IMR-90 (cell line): Measurements from ENCODE around the gene ACTRT2. TPM values are rescaled to one million over a fixed set of nuclear protein-coding genes. Genes with fewer than 3 reads are reported as not detected.

Experiments
- ATAC-seq: fragments of 200-7000 bp; cut with Tn5 transposase; 2 replicates; pipeline ENCODE4 v1.9.1; 2020; ENCODE audit warnings: low read depth, mild to moderate bottlenecking, moderate library complexity
- BruUV-seq: library from RNA; stranded (reverse); fragments of 400-500 nt; replicated peaks from 2 replicates; lab custom pipeline; 2021; lab: Mats Ljungman, UMichigan
- CTCF ChIA-PET: fragments of 300-600 bp; formaldehyde crosslinking; extraction: SDS; loops from one replicate; lab custom pipeline; 2021; ENCODE audit warnings: antibody characterized with exemption; lab: Yijun Ruan, JAX
- POLR2A ChIA-PET: fragments of 300-600 bp; sonication (Branson Sonifier 250); formaldehyde crosslinking; loops from one replicate; lab custom pipeline; 2022; ENCODE audit warnings: antibody characterized with exemption; ENCODE audit not compliant: unreplicated experiment; lab: Charles Lee
- DNase-seq: peaks from one replicate; pipeline ENCODE4 v3.0.0; 2013
- H2AFZ ChIP-seq: replicated peaks from 2 replicates; pipeline ENCODE3; 2013; ENCODE audit warnings: low read length, mild to moderate bottlenecking; ENCODE audit not compliant: poor library complexity
- H2AK5ac ChIP-seq: 2 replicates; pipeline ENCODE4 v1.6.1; 2013; ENCODE audit warnings: low read depth, low read length, inconsistent platforms
- H2AK9ac ChIP-seq: replicated peaks from 2 replicates; pipeline ENCODE3; 2013; ENCODE audit warnings: mild to moderate bottlenecking, low read depth, low read length, moderate library complexity; ENCODE audit not compliant: poor library complexity
- H2BK120ac ChIP-seq: 2 replicates; pipeline ENCODE4 v1.6.1; 2013; ENCODE audit warnings: low read depth, low read length, inconsistent platforms
- H2BK15ac ChIP-seq: 3 replicates; pipeline ENCODE4 v1.6.1; 2013; ENCODE audit warnings: low read depth, low read length, inconsistent platforms
- H2BK20ac ChIP-seq: 2 replicates; pipeline ENCODE4 v1.6.1; 2013; ENCODE audit warnings: low read depth, mild to moderate bottlenecking, inconsistent platforms, low read length, moderate library complexity
- H2BK5ac ChIP-seq: 2 replicates; pipeline ENCODE4 v1.6.1; 2013; ENCODE audit warnings: mild to moderate bottlenecking, low read depth, low read length, inconsistent platforms; ENCODE audit not compliant: poor library complexity, severe bottlenecking
- H3K14ac ChIP-seq: replicated peaks from 2 replicates; pipeline ENCODE4 v1.6.1; 2013; ENCODE audit warnings: low read depth, low read length, inconsistent platforms
- H3K18ac ChIP-seq: 2 replicates; pipeline ENCODE4 v1.6.1; 2013; ENCODE audit warnings: low read depth, low read length, control low read depth
- H3K23ac ChIP-seq: 2 replicates; pipeline ENCODE4 v1.6.1; 2013; ENCODE audit warnings: low read depth, low read length, inconsistent platforms
- H3K27ac ChIP-seq: 2 replicates; pipeline ENCODE4 v1.5.1; 2013; ENCODE audit warnings: mild to moderate bottlenecking, control low read depth, low read length; ENCODE audit not compliant: insufficient read depth
- H3K27me3 ChIP-seq: 2 replicates; pipeline ENCODE4 v1.6.1; 2013; ENCODE audit warnings: low read length; ENCODE audit not compliant: control insufficient read depth, insufficient read depth
- H3K36me3 ChIP-seq: 2 replicates; pipeline ENCODE4 v1.6.1; 2013; ENCODE audit warnings: low read length, mixed read lengths; ENCODE audit not compliant: control insufficient read depth, insufficient read depth
- H3K4ac ChIP-seq: 2 replicates; pipeline ENCODE4 v1.6.1; 2013; ENCODE audit warnings: low read depth, low read length, inconsistent platforms
- H3K4me1 ChIP-seq: 2 replicates; pipeline ENCODE4 v1.6.1; 2013; ENCODE audit warnings: low read length, mixed read lengths; ENCODE audit not compliant: control insufficient read depth, insufficient read depth
- H3K4me2 ChIP-seq: 2 replicates; pipeline ENCODE4 v1.6.1; 2013; ENCODE audit warnings: low read depth, mild to moderate bottlenecking, control low read depth, low read length, moderate library complexity
- H3K4me3 ChIP-seq: 2 replicates; pipeline ENCODE4 v1.5.1; 2013; ENCODE audit warnings: low read depth, mild to moderate bottlenecking, control low read depth, low read length, moderate library complexity; ENCODE audit not compliant: insufficient read depth
- H3K56ac ChIP-seq: 2 replicates; pipeline ENCODE4 v1.6.1; 2013; ENCODE audit warnings: low read length, inconsistent platforms; ENCODE audit not compliant: insufficient read depth; ENCODE audit errors: extremely low read depth
- H3K79me1 ChIP-seq, 2 experiments: 2 replicates each; pipeline ENCODE4 v1.6.1; 2013; ENCODE audit warnings: low read length in 2 of 2, inconsistent platforms in 1 of 2, low read depth in 1 of 2
- H3K9ac ChIP-seq: 2 replicates; pipeline ENCODE4 v1.6.1; 2013; ENCODE audit warnings: low read depth, low read length, control low read depth
- H3K9me1 ChIP-seq: 2 replicates; pipeline ENCODE4 v1.6.1; 2013; ENCODE audit warnings: low read length, inconsistent platforms; ENCODE audit not compliant: insufficient read depth
- H3K9me3 ChIP-seq: 2 replicates; pipeline ENCODE4 v1.6.1; 2013; ENCODE audit warnings: low read length; ENCODE audit not compliant: control insufficient read depth, insufficient read depth
- H4K20me1 ChIP-seq: 2 replicates; pipeline ENCODE4 v1.6.1; 2013; ENCODE audit warnings: low read length, inconsistent platforms; ENCODE audit not compliant: insufficient read depth
- H4K5ac ChIP-seq: 2 replicates; pipeline ENCODE4 v1.6.1; 2013; ENCODE audit warnings: mild to moderate bottlenecking, low read depth, low read length, control low read depth
- H4K8ac ChIP-seq, 2 experiments: 2 replicates each; pipeline ENCODE4 v1.6.1; 2013; ENCODE audit warnings: low read depth in 2 of 2, low read length in 2 of 2, control low read depth in 1 of 2, inconsistent platforms in 1 of 2
- H4K91ac ChIP-seq: 2 replicates; pipeline ENCODE4 v1.6.1; 2013; ENCODE audit warnings: low read depth, low read length, inconsistent platforms; ENCODE audit not compliant: insufficient read depth
- MAZ ChIP-seq: IDR thresholded peaks from 2 replicates; pipeline ENCODE4 v1.6.1; 2012; ENCODE audit warnings: low read depth, mild to moderate bottlenecking, low read length, improper control_type of control experiment, moderate library complexity, borderline replicate concordance
- WGBS, 2 experiments: methylation state at CpG; one replicate each; pipeline versions ENCODE4 v1.1.5 to v1.1.7; 2013; ENCODE audit warnings: missing lambda C conversion rate in 2 of 2; ENCODE audit not compliant: insufficient read length in 1 of 2; ENCODE audit errors: extremely low coverage in 2 of 2; 5-methylcytosine and 5-hydroxymethylcytosine counted together
- dilution Hi-C: fragments of 300-500 bp; cut with HindIII; formaldehyde crosslinking; loops from one replicate; pipeline ENCODE4 v1.14.3; 2018; ENCODE audit warnings: low sequenced_read_pairs; ENCODE audit not compliant: unreplicated experiment
- in situ Hi-C: fragments of 300-500 bp; cut with MboI; formaldehyde crosslinking; loops from 3 replicates; pipeline ENCODE4 v1.14.3; 2019; ENCODE audit warnings: low sequenced_read_pairs, inconsistent platforms, mixed read lengths
- intact Hi-C: fragments of 100-400 bp; cut with micrococcal nuclease; formaldehyde crosslinking; loops from 2 replicates; pipeline ENCODE4 v1.10.0; 2022
- polyA plus RNA-seq, 3 experiments: library from polyadenylated mRNA; depleted of rRNA; stranded (reverse); fragments of >200 nt; gene quantifications; 2 replicates each; pipeline ENCODE4 v1.2.3, GENCODE V29; 2012; ENCODE audit warnings: low replicate concordance in 1 of 3
- total RNA-seq: library from RNA; depleted of rRNA; stranded (reverse); fragments of >200 nt; gene quantifications from 2 replicates; pipeline ENCODE4 v1.2.3, GENCODE V29; 2012
- TF ChIP-seq, protein P1 (sequence below): fragments of 150-350 bp; IDR thresholded peaks from 2 replicates; pipeline ENCODE4 v1.6.1; 2017; ENCODE audit warnings: mild to moderate bottlenecking, antibody characterized with exemption, low read length, low read depth

The ACTRT2 gene
- total and polyA plus RNA-seq, 2 of the 4 experiments (the other 2 are of a cell fraction) = not detected

DNA sequence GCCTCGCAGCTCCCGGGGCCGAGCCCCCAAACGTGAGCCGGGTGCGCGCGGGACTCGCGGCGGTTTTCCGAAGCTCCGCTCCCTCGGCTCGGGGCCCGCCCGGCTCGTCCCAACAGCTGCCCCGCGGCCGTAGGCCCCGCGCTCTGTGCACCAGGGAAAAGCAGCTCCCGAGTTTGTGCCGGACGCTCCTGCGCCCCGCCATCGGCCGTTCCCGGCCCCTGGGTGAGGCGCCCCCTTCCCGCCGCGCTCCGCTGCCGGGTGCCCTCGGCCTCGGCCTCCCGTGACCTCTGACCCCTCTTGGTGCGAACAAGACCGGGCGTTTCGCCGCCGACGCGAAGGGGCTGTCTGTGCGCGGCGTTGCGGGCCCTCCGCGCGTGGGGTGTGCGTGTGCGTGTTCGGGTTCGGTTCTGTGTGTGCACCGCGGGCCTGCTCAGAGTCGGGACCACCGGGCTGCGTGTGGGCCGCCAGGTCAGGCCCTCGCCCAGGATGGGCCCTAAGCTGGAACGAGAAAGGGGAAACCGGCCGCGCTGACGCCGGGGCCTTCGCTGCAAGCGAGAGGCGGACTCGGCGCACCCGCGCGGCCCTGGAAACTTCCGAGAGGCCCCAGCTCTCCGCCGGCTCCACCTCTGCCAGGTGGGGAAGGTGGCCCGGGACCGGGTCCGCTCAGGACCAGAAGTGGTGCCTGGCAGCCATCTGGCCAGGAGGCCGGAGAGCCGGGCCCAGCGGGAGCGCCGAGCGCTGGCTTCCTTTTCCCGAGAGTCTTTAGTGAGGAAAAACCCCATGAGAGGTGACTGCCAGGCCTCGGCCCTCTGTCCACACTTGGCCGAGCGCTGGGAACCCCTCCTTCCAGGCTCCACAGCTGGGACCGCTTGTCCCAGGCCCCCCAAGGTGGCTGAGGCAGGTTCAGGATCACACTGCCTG, 49.6 kb downstream of the ACTRT2 start:
- H3K9me3 ChIP-seq = no peaks in the 10 kb centered on the region
- H3K18ac ChIP-seq = no peak overlapping the region
- CTCF ChIA-PET = no interaction called here
- no peak overlapping the region for H2BK20ac ChIP-seq
- H2BK5ac ChIP-seq = no peak overlapping the region
- POLR2A ChIA-PET = no interaction called here
- TF ChIP-seq, protein P1, sequence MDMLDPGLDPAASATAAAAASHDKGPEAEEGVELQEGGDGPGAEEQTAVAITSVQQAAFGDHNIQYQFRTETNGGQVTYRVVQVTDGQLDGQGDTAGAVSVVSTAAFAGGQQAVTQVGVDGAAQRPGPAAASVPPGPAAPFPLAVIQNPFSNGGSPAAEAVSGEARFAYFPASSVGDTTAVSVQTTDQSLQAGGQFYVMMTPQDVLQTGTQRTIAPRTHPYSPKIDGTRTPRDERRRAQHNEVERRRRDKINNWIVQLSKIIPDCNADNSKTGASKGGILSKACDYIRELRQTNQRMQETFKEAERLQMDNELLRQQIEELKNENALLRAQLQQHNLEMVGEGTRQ = no peak
- TF ChIP-seq MAZ = no peak
- H3K4ac ChIP-seq = no peak overlapping the region
- intact Hi-C loops (loop anchor here (5.0 kb wide), 1 partner anchor 659 kb away; the partner anchor contains the start of gene PEX10), in situ Hi-C loops (loop anchor here (25.0 kb wide), 1 partner anchor 634 kb away; no protein-coding TSS in a partner anchor), dilution Hi-C loops (no loop called here)
- BruUV-seq = no TSS peak
- H2AFZ ChIP-seq = no peak overlapping the region
- H3K36me3 ChIP-seq = no peaks in the 10 kb centered on the region
- no peak overlapping the region for H2AK9ac ChIP-seq
- H3K23ac ChIP-seq = no peak overlapping the region
- H3K56ac ChIP-seq = no peak overlapping the region
- no peak overlapping the region for H2BK120ac ChIP-seq
- H4K5ac ChIP-seq = no peak overlapping the region
- no peak overlapping the region; the same call in 1 of the 2 replicates for H3K4me2 ChIP-seq
- H4K20me1 ChIP-seq = no peaks in the 10 kb centered on the region
- H4K8ac ChIP-seq = no peak overlapping the region
- peaks cover 70% of the 10 kb centered on the region for H3K27me3 ChIP-seq
- H3K27ac ChIP-seq = no peak overlapping the region
- ATAC-seq = no peak
- peaks cover 2% of the 10 kb centered on the region; the same call in 1 of the 2 replicates for H3K4me1 ChIP-seq
- no peaks in the 10 kb centered on the region for H3K79me1 ChIP-seq
- no peak overlapping the region for H3K14ac ChIP-seq
- no peak overlapping the region for H4K91ac ChIP-seq
- DNase-seq = no peak
- H3K4me3 ChIP-seq = 0 out of 2 replicates have a peak overlapping the region, but pooled peaks have one; percentile 2
- H2AK5ac ChIP-seq = no peak overlapping the region
- WGBS, 2 experiments = 27% methylated on average over 25 of the region's 97 CpGs; no CpG with 5 or more reads in 1 of the 2 experiments
- H3K9ac ChIP-seq = no peak overlapping the region
- no peaks in the 10 kb centered on the region for H3K9me1 ChIP-seq
- no peak overlapping the region for H2BK15ac ChIP-seq
